GM10266 (cell line): ENCODE measurements around the gene ZNF780B.
A peak's percentile ranks its signal among the peaks of the same experiment; 100 is the strongest.

Source experiments
- DNase-seq: peaks from one replicate; pipeline ENCODE4 v3.0.0; 2012; ENCODE audit errors: extremely low spot score
- CTCF ChIP-seq: IDR thresholded peaks from 2 replicates; pipeline ENCODE4 v1.5.1; 2012; ENCODE audit warnings: mild to moderate bottlenecking, low read depth; ENCODE audit not compliant: control insufficient read depth, insufficient read depth; ENCODE audit errors: missing control alignments

The ZNF780B gene

GRCh38 chr19:40055832-40056504 lies at the start of gene ZNF780B:
TSS of gene ZNF780B (minus strand) at chr19:40056231. CDS start at chr19:40050332, 5,899 bp downstream.
- peak; percentile 69 for DNase-seq
- no peak for TF ChIP-seq CTCF

GRCh38 chr19:40104754-40105153 lies 48.7 kb upstream of the ZNF780B start:
- TF ChIP-seq CTCF: no peak
- DNase-seq: no peak

GRCh38 chr19:40103600-40103999 lies 47.6 kb upstream of the ZNF780B start:
- no peak for DNase-seq
- TF ChIP-seq CTCF: no peak

GRCh38 chr19:40101813-40102212 lies 45.8 kb upstream of the ZNF780B start:
- DNase-seq: no peak
- TF ChIP-seq CTCF: no peak

- no peak for TF ChIP-seq CTCF
- DNase-seq: no peak
These were observed 37.4 kb upstream of the ZNF780B start for GRCh38 chr19:40093416-40093815.

- DNase-seq: no peak
- no peak for TF ChIP-seq CTCF
These were observed 35.4 kb upstream of the ZNF780B start for GRCh38 chr19:40091205-40092129.
